Vagina (tissue), 2 donors: ENCODE results near the gene CIAO2B. TPM values are rescaled to one million over a fixed set of nuclear protein-coding genes. Genes with fewer than 3 reads are reported as not detected.
"Not testable (repeated sequence)": the region's sequence is repeated elsewhere in the genome, so short reads cannot be mapped to it uniquely, and the experiment has no call there.

Experiments used
- DNase-seq, 2 donors: peaks; one replicate each; pipeline ENCODE4 v3.0.0-alpha.2; 2017; ENCODE audit errors: extremely low spot score in 2 of 2
- H3K27ac ChIP-seq: fragments of 200-600 bp; sonication (generic); one replicate; pipeline ENCODE4 v1.5.1; 2019
- H3K27me3 ChIP-seq: fragments of 200-600 bp; sonication (generic); one replicate; pipeline ENCODE4 v1.5.1; 2019
- H3K36me3 ChIP-seq, 2 donors: fragments of 200-600 bp; sonication (generic); one replicate each; pipeline ENCODE4 v1.5.1; 2017 to 2019
- H3K4me1 ChIP-seq: fragments of 200-600 bp; sonication (generic); one replicate; pipeline ENCODE4 v1.5.1; 2019
- H3K4me3 ChIP-seq, 2 donors: fragments of 200-600 bp; sonication (generic); 1 replicate in 1 of 2; 2 replicates in 1 of 2; pipeline ENCODE4 v1.5.1; 2016 to 2019
- H3K9me3 ChIP-seq: fragments of 200-600 bp; sonication (generic); one replicate; pipeline ENCODE4 v1.5.1; 2019
- POLR2A ChIP-seq, 2 donors: fragments of 450-650 bp; IDR thresholded peaks; one replicate each; pipeline ENCODE4 v1.6.1; 2017; ENCODE audit warnings: antibody characterized with exemption in 2 of 2, mild to moderate bottlenecking in 2 of 2, moderate library complexity in 2 of 2
- POLR2AphosphoS5 ChIP-seq, 2 donors: sonication (generic); formaldehyde crosslinking; IDR thresholded peaks; one replicate each; pipeline ENCODE4 v1.9.0; 2017; ENCODE audit warnings: antibody characterized with exemption in 2 of 2, mild to moderate bottlenecking in 2 of 2, low read depth in 1 of 2; ENCODE audit not compliant: insufficient read depth in 1 of 2
- intact Hi-C: fragments of 100-400 bp; cut with DNase I; formaldehyde crosslinking; loops from one replicate; pipeline ENCODE4 v1.15.1; 2023
- total RNA-seq: library from RNA; depleted of rRNA; stranded (reverse); fragments of >200 nt; gene quantifications from one replicate; pipeline ENCODE4 v1.2.3, GENCODE V29; 2016
- TF ChIP-seq, protein P1 (sequence below), 3 experiments: fragments of 450-650 bp in 2 of 3; fragments of 200-600 bp in 1 of 3; sonication (generic) in 1 of 3; IDR thresholded peaks; one replicate each; pipeline ENCODE4 v1.5.1; 2017 to 2019; ENCODE audit warnings: antibody characterized with exemption in 3 of 3, mild to moderate bottlenecking in 2 of 3, moderate library complexity in 2 of 3

Gene CIAO2B
- total RNA-seq, 1 donor from 2014 or later, result 105 TPM

- no peaks in the 10 kb centered on the region for H3K27me3 ChIP-seq
- no peaks in the 10 kb centered on the region for H3K9me3 ChIP-seq
- H3K27ac ChIP-seq, result no peak within 1 kb of the TSS
- intact Hi-C loops, result no loop called here
- no peak for DNase-seq
- peaks cover 8% of the 10 kb centered on the region for H3K4me1 ChIP-seq
- H3K36me3 ChIP-seq, result no peaks in the 10 kb centered on the region
- no peak for TF ChIP-seq POLR2AphosphoS5 (IDR thresholded peaks at IDR 0.05; ENCODE audit: insufficient read depth in 1 of 2, low read depth in 1 of 2)
- TF ChIP-seq POLR2A (IDR thresholded peaks at IDR 0.05), result no peak
- TF ChIP-seq, protein P1, sequence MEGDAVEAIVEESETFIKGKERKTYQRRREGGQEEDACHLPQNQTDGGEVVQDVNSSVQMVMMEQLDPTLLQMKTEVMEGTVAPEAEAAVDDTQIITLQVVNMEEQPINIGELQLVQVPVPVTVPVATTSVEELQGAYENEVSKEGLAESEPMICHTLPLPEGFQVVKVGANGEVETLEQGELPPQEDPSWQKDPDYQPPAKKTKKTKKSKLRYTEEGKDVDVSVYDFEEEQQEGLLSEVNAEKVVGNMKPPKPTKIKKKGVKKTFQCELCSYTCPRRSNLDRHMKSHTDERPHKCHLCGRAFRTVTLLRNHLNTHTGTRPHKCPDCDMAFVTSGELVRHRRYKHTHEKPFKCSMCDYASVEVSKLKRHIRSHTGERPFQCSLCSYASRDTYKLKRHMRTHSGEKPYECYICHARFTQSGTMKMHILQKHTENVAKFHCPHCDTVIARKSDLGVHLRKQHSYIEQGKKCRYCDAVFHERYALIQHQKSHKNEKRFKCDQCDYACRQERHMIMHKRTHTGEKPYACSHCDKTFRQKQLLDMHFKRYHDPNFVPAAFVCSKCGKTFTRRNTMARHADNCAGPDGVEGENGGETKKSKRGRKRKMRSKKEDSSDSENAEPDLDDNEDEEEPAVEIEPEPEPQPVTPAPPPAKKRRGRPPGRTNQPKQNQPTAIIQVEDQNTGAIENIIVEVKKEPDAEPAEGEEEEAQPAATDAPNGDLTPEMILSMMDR (IDR thresholded peaks at IDR 0.05), result no peak
- no peak within 1 kb of the TSS for H3K4me3 ChIP-seq
These were observed 27.0 kb upstream of the CIAO2B start, which contains the start of gene CES3 for GRCh38 chr16:66961065-66961744. CES3 (plus strand) TSS chr16:66961266; CDS start chr16:66961308, 42 bp downstream.

GRCh38 chr16:66960270-66960669 lies 26.1 kb upstream of the CIAO2B start:
- peaks cover 8% of the 10 kb centered on the region for H3K4me1 ChIP-seq
- H3K36me3 ChIP-seq, result no peaks in the 10 kb centered on the region
- no peak for DNase-seq
- intact Hi-C loops, result no loop called here
- H3K27ac ChIP-seq, result no peak overlapping the region
- no peak overlapping the region for H3K4me3 ChIP-seq
- H3K9me3 ChIP-seq, result no peaks in the 10 kb centered on the region
- TF ChIP-seq POLR2A (IDR thresholded peaks at IDR 0.05) (no peak), POLR2AphosphoS5 (IDR thresholded peaks at IDR 0.05; ENCODE audit: insufficient read depth in 1 of 2, low read depth in 1 of 2) (no peak)
- TF ChIP-seq, protein P1 (IDR thresholded peaks at IDR 0.05), result no peak
- H3K27me3 ChIP-seq, result no peaks in the 10 kb centered on the region

DNA sequence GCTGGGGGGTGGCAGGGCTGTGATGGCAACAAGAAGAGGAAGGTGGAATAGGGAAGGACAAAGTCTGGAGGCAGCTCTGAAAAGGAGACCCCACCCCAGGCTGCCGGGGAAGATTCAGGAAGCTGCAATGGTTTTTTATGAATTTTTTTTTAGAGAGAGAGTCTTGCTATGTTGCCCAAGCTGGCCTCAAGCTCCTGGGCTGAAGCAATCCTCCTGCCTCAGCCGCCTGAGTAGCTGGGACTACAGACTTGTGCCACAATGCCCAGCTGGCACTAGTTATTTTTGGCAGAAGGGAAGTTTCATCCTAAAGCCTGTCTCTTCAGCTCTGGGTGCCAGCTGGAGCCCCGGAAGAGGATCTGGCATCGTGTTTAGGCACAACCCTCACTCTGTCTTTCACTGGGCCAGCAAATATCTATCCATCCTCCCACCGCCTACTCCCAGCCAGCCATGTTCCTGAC lies 25.5 kb upstream of the CIAO2B start:
- Histone ChIP-seq H3K9me3 (no peaks in the 10 kb centered on the region), H3K4me3 (no peak overlapping the region), H3K36me3 (no peaks in the 10 kb centered on the region), H3K27ac (no peak overlapping the region), H3K4me1 (peaks cover 8% of the 10 kb centered on the region), H3K27me3 (no peaks in the 10 kb centered on the region)
- no peak for TF ChIP-seq POLR2A (IDR thresholded peaks at IDR 0.05)
- TF ChIP-seq POLR2AphosphoS5 (IDR thresholded peaks at IDR 0.05; ENCODE audit: insufficient read depth in 1 of 2, low read depth in 1 of 2), result no peak
- intact Hi-C loops, result no loop called here
- DNase-seq, result no peak

DNA sequence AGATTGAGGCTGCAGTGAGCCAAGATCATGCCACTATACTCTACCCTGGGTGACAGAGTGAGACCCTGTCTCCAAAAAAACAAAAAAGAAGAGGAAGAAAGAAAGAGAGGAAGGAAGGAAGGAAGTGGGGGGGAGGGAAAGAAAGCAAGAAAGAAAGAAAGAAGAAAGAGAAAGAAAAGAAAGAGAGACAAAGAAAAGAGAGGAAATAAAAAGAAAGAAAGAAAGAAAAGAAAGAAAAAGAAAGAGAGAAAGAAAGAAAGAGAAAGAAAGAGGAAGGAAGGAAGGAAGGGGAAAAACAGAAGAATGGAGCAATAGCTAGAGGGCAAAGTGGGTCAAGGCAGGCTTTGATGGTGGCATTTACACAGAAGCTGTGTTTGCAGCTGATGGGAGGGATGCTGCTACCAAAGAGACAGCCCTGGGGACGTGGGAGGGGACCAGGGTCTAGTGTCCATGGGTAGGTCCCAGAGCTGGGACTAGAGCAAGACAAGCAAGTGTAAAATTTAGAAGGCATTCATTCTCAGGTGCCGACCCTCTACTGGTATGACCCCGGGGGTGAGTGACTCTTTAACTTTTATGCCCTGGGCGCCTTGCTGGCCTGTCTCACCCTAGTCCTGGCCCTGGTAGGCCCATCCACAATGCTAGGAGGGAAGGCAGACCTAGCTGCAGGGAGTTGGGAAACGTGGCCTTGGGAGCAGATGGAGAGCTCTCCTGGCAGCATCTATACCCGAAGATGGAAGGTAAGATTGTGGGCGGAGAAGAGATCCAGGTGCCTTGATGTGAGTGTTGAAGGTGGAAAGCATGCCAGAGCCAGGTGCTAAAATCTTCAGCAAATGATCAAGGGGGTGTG lies 24.9 kb upstream of the CIAO2B start:
- peaks cover 8% of the 10 kb centered on the region for H3K4me1 ChIP-seq
- intact Hi-C loops, result no loop called here
- H3K27me3 ChIP-seq, result no peaks in the 10 kb centered on the region
- DNase-seq, result no peak
- H3K4me3 ChIP-seq, result no peak overlapping the region
- no peak for TF ChIP-seq POLR2A (IDR thresholded peaks at IDR 0.05)
- no peaks in the 10 kb centered on the region for H3K9me3 ChIP-seq
- no peak overlapping the region for H3K27ac ChIP-seq
- H3K36me3 ChIP-seq, result no peaks in the 10 kb centered on the region

GRCh38 chr16:66956154-66956457 lies 21.9 kb upstream of the CIAO2B start:
- H3K27me3 ChIP-seq, intact Hi-C loops, H3K9me3 ChIP-seq, H3K36me3 ChIP-seq, H3K27ac ChIP-seq, DNase-seq, H3K4me3 ChIP-seq, H3K4me1 ChIP-seq: not testable (repeated sequence)

DNA sequence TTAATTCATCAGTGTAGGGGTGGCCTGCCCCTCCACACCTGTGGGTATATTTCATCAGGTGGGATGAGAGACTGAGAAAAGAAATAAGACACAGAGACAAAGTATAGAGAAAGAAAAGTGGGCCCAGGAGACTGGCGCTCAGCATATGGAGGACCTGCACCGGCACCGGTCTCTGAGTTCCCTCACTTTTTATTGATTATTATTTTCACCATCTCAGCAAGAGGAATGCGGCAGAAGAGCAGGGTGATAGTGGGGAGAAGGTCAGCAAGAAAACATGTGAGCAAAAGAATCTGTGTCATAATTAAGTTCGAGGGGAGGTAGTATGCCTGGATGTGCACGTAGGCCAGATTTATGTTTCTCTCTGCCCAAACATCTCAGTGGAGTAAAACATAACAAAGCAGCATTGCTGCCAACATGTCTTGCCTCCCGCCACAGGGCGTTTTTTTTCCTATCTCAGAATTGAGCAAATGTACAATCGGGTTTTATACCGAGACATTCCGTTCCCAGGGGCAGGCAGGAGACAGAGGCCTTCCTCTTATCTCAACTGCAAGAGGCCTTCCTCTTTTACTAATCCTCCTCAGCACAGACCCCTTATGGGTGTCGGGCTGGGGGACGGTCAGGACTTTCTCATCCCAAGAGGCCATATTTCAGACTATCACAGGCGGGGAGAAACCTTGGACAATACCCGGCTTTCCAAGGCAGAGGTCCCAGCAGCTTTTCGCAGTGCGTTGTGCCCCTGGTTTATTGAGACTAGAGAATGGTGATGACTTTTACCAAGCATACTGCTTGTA lies 21.4 kb upstream of the CIAO2B start:
- H3K27ac ChIP-seq, H3K36me3 ChIP-seq, H3K4me3 ChIP-seq, H3K27me3 ChIP-seq, H3K4me1 ChIP-seq, intact Hi-C loops, DNase-seq, H3K9me3 ChIP-seq: not testable (repeated sequence)
